Stomach (tissue), 9 donors: ENCODE data around the gene NAT16. TPM values are rescaled to one million over a fixed set of nuclear protein-coding genes. Genes with fewer than 3 reads are reported as not detected.

ENCODE experiments used
- DNase-seq, 2 donors: peaks; one replicate each; pipeline versions ENCODE4 v3.0.0 to v3.0.0-alpha.2; 2013 to 2019
- H3K27ac ChIP-seq, 5 donors: fragments of 200-600 bp in 4 of 5; sonication (generic) in 4 of 5; one replicate each; pipeline ENCODE4 v1.5.1; 2013 to 2019; ENCODE audit warnings: mild to moderate bottlenecking in 1 of 5, moderate library complexity in 1 of 5
- H3K27me3 ChIP-seq, 3 donors: fragments of 200-600 bp; sonication (generic); one replicate each; pipeline ENCODE4 v1.5.1; 2017 to 2019; ENCODE audit warnings: mixed run types in 1 of 3
- H3K36me3 ChIP-seq, 4 donors: fragments of 200-600 bp; sonication (generic); 1 replicate in 3 of 4; 2 replicates in 1 of 4; pipeline ENCODE4 v1.5.1; 2016 to 2019
- H3K4me1 ChIP-seq, 4 donors: fragments of 200-600 bp; sonication (generic); one replicate each; pipeline ENCODE4 v1.5.1; 2016 to 2019
- H3K4me3 ChIP-seq, 4 donors: fragments of 200-600 bp; sonication (generic) in 3 of 4; one replicate each; pipeline ENCODE4 v1.5.1; 2016 to 2019; ENCODE audit warnings: mild to moderate bottlenecking in 1 of 4
- H3K9me3 ChIP-seq, 4 donors: fragments of 200-600 bp; sonication (generic); one replicate each; pipeline ENCODE4 v1.5.1; 2016 to 2019
- CTCF ChIP-seq, 7 experiments: fragments of 450-650 bp in 4 of 7; fragments of 200-600 bp in 3 of 7; sonication (generic) in 3 of 7; IDR thresholded peaks; one replicate each; pipeline ENCODE4 v1.5.1; 2016 to 2019; ENCODE audit warnings: antibody characterized with exemption in 7 of 7, control low read depth in 2 of 7, mild to moderate bottlenecking in 1 of 7
- EP300 ChIP-seq: sonication (generic); formaldehyde crosslinking; IDR thresholded peaks from one replicate; pipeline ENCODE4 v1.6.1; 2017; ENCODE audit warnings: antibody characterized with exemption
- POLR2A ChIP-seq, 4 donors: fragments of 450-650 bp; IDR thresholded peaks; one replicate each; pipeline ENCODE4 v1.6.1; 2016; ENCODE audit warnings: antibody characterized with exemption in 4 of 4, control low read depth in 2 of 4, mild to moderate bottlenecking in 1 of 4, moderate library complexity in 1 of 4
- POLR2AphosphoS5 ChIP-seq, 3 donors: sonication (generic); formaldehyde crosslinking; IDR thresholded peaks; one replicate each; pipeline ENCODE4 v1.6.1; 2016; ENCODE audit warnings: antibody characterized with exemption in 3 of 3
- WGBS, 5 donors: extraction: QIAGEN DNeasy Blood & Tissue Kit in 3 of 5; methylation state at CpG; one replicate each; pipeline versions ENCODE4 v1.1.5 to v1.1.7; 2013 to 2018; 5-methylcytosine and 5-hydroxymethylcytosine counted together
- intact Hi-C: fragments of 100-400 bp; cut with DNase I; formaldehyde crosslinking; loops from one replicate; pipeline ENCODE4 v1.15.1; 2023; ENCODE audit warnings: low total_unique reads
- polyA plus RNA-seq, 3 donors: library from polyadenylated mRNA; stranded (reverse); fragments of 200-250 nt; gene quantifications; one replicate each; pipeline ENCODE4 v1.2.3, GENCODE V29; 2013
- total RNA-seq, 5 donors: library from RNA; depleted of rRNA; stranded (reverse); fragments of >200 nt; gene quantifications; one replicate each; pipeline versions ENCODE4 v1.1.0 to v1.2.3, GENCODE V29; 2014 to 2016
- donor health status: healthy with polysubstance abuse.
- donor health status: Bipolar disorder and iron deficiency.
- donor health status: healthy.

Gene NAT16
- total and polyA plus RNA-seq, 8 donors = 0.05 TPM; not detected in 7

DNA sequence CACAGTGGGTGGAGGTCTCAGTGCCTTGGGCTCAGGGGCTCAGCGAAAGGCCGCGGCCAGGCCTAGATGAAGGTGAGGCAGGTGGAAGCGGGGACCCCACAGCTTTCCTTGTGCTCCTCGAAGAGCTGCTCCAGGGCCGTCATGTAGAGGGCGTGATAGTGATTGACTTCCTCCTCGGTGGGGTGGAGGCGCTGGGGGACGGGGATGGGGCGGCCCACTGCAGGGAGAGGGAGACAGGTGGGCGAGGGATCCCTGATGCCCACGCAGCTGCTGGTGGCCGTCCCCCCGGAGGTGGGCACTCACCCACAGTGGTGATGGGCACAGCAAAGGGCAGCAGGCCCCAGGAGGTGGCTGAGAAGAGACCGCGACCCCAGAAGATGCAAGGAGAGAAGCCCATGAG, 15.8 kb upstream of the NAT16 start:
- peaks cover 0 to 6% (median 2%) of the 10 kb centered on the region in 4 donors for H3K4me1 ChIP-seq
- no peak for TF ChIP-seq EP300
- TF ChIP-seq POLR2AphosphoS5 (IDR thresholded peaks at IDR 0.05) = no peak
- TF ChIP-seq POLR2A (IDR thresholded peaks at IDR 0.05) = no peak
- no peak for TF ChIP-seq CTCF (IDR thresholded peaks at IDR 0.05)
- no peak overlapping the region for H3K4me3 ChIP-seq
- DNase-seq = no peak
- intact Hi-C loops = no loop called here
- H3K27me3 ChIP-seq = peaks cover 0 to 62% (median 7%) of the 10 kb centered on the region in 3 donors
- H3K9me3 ChIP-seq = no peaks in the 10 kb centered on the region
- no peak overlapping the region for H3K27ac ChIP-seq
- no peaks in the 10 kb centered on the region for H3K36me3 ChIP-seq
- 81 to 89% (median 84%) methylated on average over 14 to 17 of the region's 17 CpGs for WGBS, 5 donors

DNA sequence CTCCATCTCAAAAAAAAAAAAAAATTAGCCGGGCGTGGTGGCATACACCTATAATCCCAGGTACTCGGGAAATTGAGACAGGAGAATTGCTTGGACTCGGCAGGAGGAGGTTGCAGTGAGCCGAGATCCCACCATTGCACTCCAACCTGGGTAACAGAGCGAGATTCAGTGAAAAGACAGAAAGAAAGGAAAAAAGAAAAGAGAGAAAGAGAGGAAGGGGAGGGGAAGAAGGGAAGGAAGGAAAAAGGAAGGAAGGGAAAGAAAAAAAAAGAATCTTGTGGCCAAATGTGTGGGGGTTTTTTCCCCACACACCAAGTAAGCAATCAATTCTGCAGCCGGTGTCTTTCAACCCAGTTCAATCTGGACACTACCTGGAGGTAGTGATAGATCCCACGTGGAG, 9.0 kb upstream of the NAT16 start:
- Histone ChIP-seq H3K4me3 (no peak overlapping the region), H3K4me1 (peaks cover 0 to 6% (median 0%) of the 10 kb centered on the region in 4 donors), H3K9me3 (no peaks in the 10 kb centered on the region), H3K36me3 (no peaks in the 10 kb centered on the region), H3K27me3 (peaks cover 0 to 40% (median 0%) of the 10 kb centered on the region in 3 donors), H3K27ac (no peak overlapping the region)
- WGBS, 5 donors = 78 to 83% (median 79%) methylated on average over 8 of the region's 8 CpGs
- TF ChIP-seq EP300 = no peak
- no peak for TF ChIP-seq POLR2A (IDR thresholded peaks at IDR 0.05)
- no peak for TF ChIP-seq CTCF (IDR thresholded peaks at IDR 0.05)
- TF ChIP-seq POLR2AphosphoS5 (IDR thresholded peaks at IDR 0.05) = no peak
- DNase-seq = no peak
- intact Hi-C loops = no loop called here

GRCh38 chr7:101186844-101187428, 6.8 kb upstream of the NAT16 start:
- WGBS, 5 donors = 82 to 86% (median 85%) methylated on average over 4 of the region's 4 CpGs
- Histone ChIP-seq H3K4me3 (no peak overlapping the region), H3K27me3 (peaks cover 0 to 49% (median 8%) of the 10 kb centered on the region in 3 donors), H3K9me3 (no peaks in the 10 kb centered on the region), H3K36me3 (no peaks in the 10 kb centered on the region), H3K4me1 (peaks cover 0 to 7% (median 0%) of the 10 kb centered on the region in 4 donors), H3K27ac (no peak overlapping the region)
- intact Hi-C loops = no loop called here
- no peak for TF ChIP-seq CTCF (IDR thresholded peaks at IDR 0.05)
- no peak for TF ChIP-seq POLR2AphosphoS5 (IDR thresholded peaks at IDR 0.05)
- TF ChIP-seq POLR2A (IDR thresholded peaks at IDR 0.05) = no peak
- TF ChIP-seq EP300 = no peak
- no peak for DNase-seq

DNA sequence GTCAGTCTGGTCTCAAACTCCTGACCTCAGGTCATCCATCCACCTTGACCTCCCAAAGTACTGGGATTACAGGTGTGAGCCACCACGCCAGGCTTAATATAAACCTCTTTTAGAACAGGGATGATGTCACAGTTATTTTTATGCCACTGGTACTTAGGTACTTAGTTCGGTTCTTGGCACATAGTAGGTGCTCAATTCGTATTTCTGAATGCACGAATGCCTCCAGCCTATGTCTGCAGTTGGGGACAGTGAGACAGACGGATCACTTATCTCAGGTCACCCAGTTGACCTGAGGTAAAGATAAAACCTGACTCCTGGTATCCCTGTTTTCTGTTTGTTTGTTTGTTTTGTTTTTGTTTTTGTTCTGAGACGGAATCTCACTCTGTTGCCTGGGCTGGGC, 6.1 kb upstream of the NAT16 start:
- no peaks in the 10 kb centered on the region for H3K36me3 ChIP-seq
- H3K4me3 ChIP-seq = no peak overlapping the region
- TF ChIP-seq POLR2AphosphoS5 (IDR thresholded peaks at IDR 0.05) (no peak), POLR2A (IDR thresholded peaks at IDR 0.05) (no peak), EP300 (no peak), CTCF (IDR thresholded peaks at IDR 0.05) (no peak)
- 47 to 63% (median 50%) methylated on average over 6 of the region's 6 CpGs for WGBS, 5 donors
- no peak for DNase-seq
- no peak overlapping the region for H3K27ac ChIP-seq
- H3K27me3 ChIP-seq = peaks cover 0 to 57% (median 14%) of the 10 kb centered on the region in 3 donors
- no peaks in the 10 kb centered on the region for H3K9me3 ChIP-seq
- intact Hi-C loops = no loop called here
- H3K4me1 ChIP-seq = peaks cover 0 to 7% (median 0%) of the 10 kb centered on the region in 4 donors
